Measurements from ENCODE around the gene SLC1A4.

DNA sequence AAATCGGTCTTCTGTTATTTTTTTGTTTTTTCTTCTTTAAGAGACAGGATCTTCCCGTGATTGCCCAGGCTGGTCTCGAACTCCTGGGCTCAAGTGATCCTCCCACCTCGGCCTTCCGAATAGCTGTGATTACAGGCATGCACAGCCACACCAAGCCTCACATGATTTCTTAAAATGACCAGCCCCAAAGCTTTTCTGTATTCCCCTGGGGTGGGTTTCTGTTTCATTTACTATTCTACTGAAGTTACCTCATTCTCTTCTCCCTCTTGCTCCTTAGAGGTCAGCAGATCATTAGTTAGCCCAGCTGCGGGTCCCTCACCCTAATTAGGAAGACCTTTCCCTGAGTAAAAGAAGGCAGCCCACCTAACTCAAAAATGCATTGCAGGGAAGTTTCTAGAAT lies 27.6 kb downstream of the SLC1A4 start:
- TF ChIP-seq EZH2 (IDR thresholded peaks at IDR 0.05) (no peak), POLR2AphosphoS5 (IDR thresholded peaks at IDR 0.05; ENCODE audit: borderline replicate concordance, low read depth, low read length) (no peak)

Measured in SK-N-MC (cell line).